IMR-90 (cell line): ENCODE measurements around the gene ZNF57. TPM values are rescaled to one million over a fixed set of nuclear protein-coding genes. Genes with fewer than 3 reads are reported as not detected.

Source experiments
- ATAC-seq: fragments of 200-7000 bp; cut with Tn5 transposase; 2 replicates; pipeline ENCODE4 v1.9.1; 2020; ENCODE audit warnings: low read depth, mild to moderate bottlenecking, moderate library complexity
- BruUV-seq: library from RNA; stranded (reverse); fragments of 400-500 nt; replicated peaks from 2 replicates; lab custom pipeline; 2021; lab: Mats Ljungman, UMichigan
- CTCF ChIA-PET: fragments of 300-600 bp; formaldehyde crosslinking; extraction: SDS; loops from one replicate; lab custom pipeline; 2021; ENCODE audit warnings: antibody characterized with exemption; lab: Yijun Ruan, JAX
- POLR2A ChIA-PET: fragments of 300-600 bp; sonication (Branson Sonifier 250); formaldehyde crosslinking; loops from one replicate; lab custom pipeline; 2022; ENCODE audit warnings: antibody characterized with exemption; ENCODE audit not compliant: unreplicated experiment; lab: Charles Lee
- DNase-seq: peaks from one replicate; pipeline ENCODE4 v3.0.0; 2013
- H2AFZ ChIP-seq: replicated peaks from 2 replicates; pipeline ENCODE3; 2013; ENCODE audit warnings: low read length, mild to moderate bottlenecking; ENCODE audit not compliant: poor library complexity
- H2AK5ac ChIP-seq: 2 replicates; pipeline ENCODE4 v1.6.1; 2013; ENCODE audit warnings: low read depth, low read length, inconsistent platforms
- H2AK9ac ChIP-seq: replicated peaks from 2 replicates; pipeline ENCODE3; 2013; ENCODE audit warnings: mild to moderate bottlenecking, low read depth, low read length, moderate library complexity; ENCODE audit not compliant: poor library complexity
- H2BK120ac ChIP-seq: 2 replicates; pipeline ENCODE4 v1.6.1; 2013; ENCODE audit warnings: low read depth, low read length, inconsistent platforms
- H2BK15ac ChIP-seq: 3 replicates; pipeline ENCODE4 v1.6.1; 2013; ENCODE audit warnings: low read depth, low read length, inconsistent platforms
- H2BK20ac ChIP-seq: 2 replicates; pipeline ENCODE4 v1.6.1; 2013; ENCODE audit warnings: low read depth, mild to moderate bottlenecking, inconsistent platforms, low read length, moderate library complexity
- H2BK5ac ChIP-seq: 2 replicates; pipeline ENCODE4 v1.6.1; 2013; ENCODE audit warnings: mild to moderate bottlenecking, low read depth, low read length, inconsistent platforms; ENCODE audit not compliant: poor library complexity, severe bottlenecking
- H3K14ac ChIP-seq: replicated peaks from 2 replicates; pipeline ENCODE4 v1.6.1; 2013; ENCODE audit warnings: low read depth, low read length, inconsistent platforms
- H3K18ac ChIP-seq: 2 replicates; pipeline ENCODE4 v1.6.1; 2013; ENCODE audit warnings: low read depth, low read length, control low read depth
- H3K23ac ChIP-seq: 2 replicates; pipeline ENCODE4 v1.6.1; 2013; ENCODE audit warnings: low read depth, low read length, inconsistent platforms
- H3K27ac ChIP-seq: 2 replicates; pipeline ENCODE4 v1.5.1; 2013; ENCODE audit warnings: mild to moderate bottlenecking, control low read depth, low read length; ENCODE audit not compliant: insufficient read depth
- H3K27me3 ChIP-seq: 2 replicates; pipeline ENCODE4 v1.6.1; 2013; ENCODE audit warnings: low read length; ENCODE audit not compliant: control insufficient read depth, insufficient read depth
- H3K36me3 ChIP-seq: 2 replicates; pipeline ENCODE4 v1.6.1; 2013; ENCODE audit warnings: low read length, mixed read lengths; ENCODE audit not compliant: control insufficient read depth, insufficient read depth
- H3K4ac ChIP-seq: 2 replicates; pipeline ENCODE4 v1.6.1; 2013; ENCODE audit warnings: low read depth, low read length, inconsistent platforms
- H3K4me1 ChIP-seq: 2 replicates; pipeline ENCODE4 v1.6.1; 2013; ENCODE audit warnings: low read length, mixed read lengths; ENCODE audit not compliant: control insufficient read depth, insufficient read depth
- H3K4me2 ChIP-seq: 2 replicates; pipeline ENCODE4 v1.6.1; 2013; ENCODE audit warnings: low read depth, mild to moderate bottlenecking, control low read depth, low read length, moderate library complexity
- H3K4me3 ChIP-seq: 2 replicates; pipeline ENCODE4 v1.5.1; 2013; ENCODE audit warnings: low read depth, mild to moderate bottlenecking, control low read depth, low read length, moderate library complexity; ENCODE audit not compliant: insufficient read depth
- H3K56ac ChIP-seq: 2 replicates; pipeline ENCODE4 v1.6.1; 2013; ENCODE audit warnings: low read length, inconsistent platforms; ENCODE audit not compliant: insufficient read depth; ENCODE audit errors: extremely low read depth
- H3K79me1 ChIP-seq, 2 experiments: 2 replicates each; pipeline ENCODE4 v1.6.1; 2013; ENCODE audit warnings: low read length in 2 of 2, inconsistent platforms in 1 of 2, low read depth in 1 of 2
- H3K9ac ChIP-seq: 2 replicates; pipeline ENCODE4 v1.6.1; 2013; ENCODE audit warnings: low read depth, low read length, control low read depth
- H3K9me1 ChIP-seq: 2 replicates; pipeline ENCODE4 v1.6.1; 2013; ENCODE audit warnings: low read length, inconsistent platforms; ENCODE audit not compliant: insufficient read depth
- H3K9me3 ChIP-seq: 2 replicates; pipeline ENCODE4 v1.6.1; 2013; ENCODE audit warnings: low read length; ENCODE audit not compliant: control insufficient read depth, insufficient read depth
- H4K20me1 ChIP-seq: 2 replicates; pipeline ENCODE4 v1.6.1; 2013; ENCODE audit warnings: low read length, inconsistent platforms; ENCODE audit not compliant: insufficient read depth
- H4K5ac ChIP-seq: 2 replicates; pipeline ENCODE4 v1.6.1; 2013; ENCODE audit warnings: mild to moderate bottlenecking, low read depth, low read length, control low read depth
- H4K8ac ChIP-seq, 2 experiments: 2 replicates each; pipeline ENCODE4 v1.6.1; 2013; ENCODE audit warnings: low read depth in 2 of 2, low read length in 2 of 2, control low read depth in 1 of 2, inconsistent platforms in 1 of 2
- H4K91ac ChIP-seq: 2 replicates; pipeline ENCODE4 v1.6.1; 2013; ENCODE audit warnings: low read depth, low read length, inconsistent platforms; ENCODE audit not compliant: insufficient read depth
- CEBPB ChIP-seq: IDR thresholded peaks from 2 replicates; pipeline ENCODE4 v1.6.1; 2012; ENCODE audit warnings: low read depth, low read length, improper control_type of control experiment
- MXI1 ChIP-seq: IDR thresholded peaks from 2 replicates; pipeline ENCODE4 v1.6.1; 2012; ENCODE audit warnings: low read depth, mild to moderate bottlenecking, low read length, moderate library complexity, borderline replicate concordance
- WGBS, 2 experiments: methylation state at CpG; one replicate each; pipeline versions ENCODE4 v1.1.5 to v1.1.7; 2013; ENCODE audit warnings: missing lambda C conversion rate in 2 of 2; ENCODE audit not compliant: insufficient read length in 1 of 2; ENCODE audit errors: extremely low coverage in 2 of 2; 5-methylcytosine and 5-hydroxymethylcytosine counted together
- dilution Hi-C: fragments of 300-500 bp; cut with HindIII; formaldehyde crosslinking; loops from one replicate; pipeline ENCODE4 v1.14.3; 2018; ENCODE audit warnings: low sequenced_read_pairs; ENCODE audit not compliant: unreplicated experiment
- in situ Hi-C: fragments of 300-500 bp; cut with MboI; formaldehyde crosslinking; loops from 3 replicates; pipeline ENCODE4 v1.14.3; 2019; ENCODE audit warnings: low sequenced_read_pairs, inconsistent platforms, mixed read lengths
- intact Hi-C: fragments of 100-400 bp; cut with micrococcal nuclease; formaldehyde crosslinking; loops from 2 replicates; pipeline ENCODE4 v1.10.0; 2022
- polyA plus RNA-seq, 3 experiments: library from polyadenylated mRNA; depleted of rRNA; stranded (reverse); fragments of >200 nt; gene quantifications; 2 replicates each; pipeline ENCODE4 v1.2.3, GENCODE V29; 2012; ENCODE audit warnings: low replicate concordance in 1 of 3
- total RNA-seq: library from RNA; depleted of rRNA; stranded (reverse); fragments of >200 nt; gene quantifications from 2 replicates; pipeline ENCODE4 v1.2.3, GENCODE V29; 2012

Gene ZNF57
- total and polyA plus RNA-seq, 2 of the 4 experiments (the other 2 are of a cell fraction) = 2.2 to 8.6 TPM

GRCh38 chr19:2949939-2950285 is 49.2 kb downstream of the ZNF57 start:
- Histone ChIP-seq H3K27ac (peak overlapping the region; percentile 94), H3K23ac (peak overlapping the region; percentile 90), H2BK5ac (peak overlapping the region; percentile 89), H2BK20ac (no peak overlapping the region), H3K18ac (no peak overlapping the region; the same call in 1 of the 2 replicates), H3K27me3 (no peaks in the 10 kb centered on the region), H2BK15ac (no peak overlapping the region), H4K8ac (peak overlapping the region; percentile 30 to 91), H3K4ac (peak overlapping the region; percentile 87), H2AFZ (peak overlapping the region; percentile 93), H3K4me3 (peak overlapping the region; percentile 70), H3K9me3 (no peaks in the 10 kb centered on the region), H2BK120ac (peak overlapping the region; percentile 39; the same call in 1 of the 2 replicates), H4K5ac (peak overlapping the region; percentile 51), H4K91ac (peak overlapping the region; percentile 58), H3K4me1 (0 out of 2 replicates have a peak, but pooled peaks cover 2% of the 10 kb centered on the region), H4K20me1 (no peaks in the 10 kb centered on the region), H3K9ac (peak overlapping the region; percentile 90), H3K56ac (peak overlapping the region; percentile 84), H3K9me1 (peaks cover 7% of the 10 kb centered on the region), H2AK9ac (peak overlapping the region; percentile 98), H3K14ac (peak overlapping the region; percentile 94), H3K36me3 (no peaks in the 10 kb centered on the region), H2AK5ac (peak overlapping the region; percentile 31), H3K4me2 (peak overlapping the region; percentile 78), H3K79me1 (peaks cover 13 to 20% of the 10 kb centered on the region in 2 experiments)
- intact Hi-C loops (no loop called here), dilution Hi-C loops (no loop called here), in situ Hi-C loops (loop anchor here (5.0 to 25.0 kb wide), 2 partner anchors 152 to 537 kb away; partner anchors contain the start of genes SMIM24 and SMIM44)
- ChIA-PET CTCF (interaction anchor here (0.5 to 2.1 kb wide), 13 partner anchors 10 to 536 kb away, joined by 3 to 9 read pairs (median 4); partner anchors contain the start of gene ZNF555), POLR2A (no interaction called here)
- TSS peak; percentile 60 for BruUV-seq
- TF ChIP-seq CEBPB (no peak), MXI1 (0 out of 2 replicates have a peak, but pooled peaks have one; percentile 7)
- ATAC-seq (peak; percentile 1), DNase-seq (peak; percentile 50)
- WGBS, 2 experiments = 2% methylated on average over 9 of the region's 11 CpGs; no CpG with 5 or more reads in 1 of the 2 experiments
